Inferior parietal cortex (tissue), 1 donor: ENCODE results near the gene SLC2A10.
"Not testable (repeated sequence)": the region's sequence is repeated elsewhere in the genome, so short reads cannot be mapped to it uniquely, and the experiment has no call there.

Experiments used
- DNase-seq: peaks from one replicate; pipeline ENCODE4 v3.0.0-alpha.2; 2016; ENCODE audit errors: extremely low spot score

SLC2A10 gene

DNA sequence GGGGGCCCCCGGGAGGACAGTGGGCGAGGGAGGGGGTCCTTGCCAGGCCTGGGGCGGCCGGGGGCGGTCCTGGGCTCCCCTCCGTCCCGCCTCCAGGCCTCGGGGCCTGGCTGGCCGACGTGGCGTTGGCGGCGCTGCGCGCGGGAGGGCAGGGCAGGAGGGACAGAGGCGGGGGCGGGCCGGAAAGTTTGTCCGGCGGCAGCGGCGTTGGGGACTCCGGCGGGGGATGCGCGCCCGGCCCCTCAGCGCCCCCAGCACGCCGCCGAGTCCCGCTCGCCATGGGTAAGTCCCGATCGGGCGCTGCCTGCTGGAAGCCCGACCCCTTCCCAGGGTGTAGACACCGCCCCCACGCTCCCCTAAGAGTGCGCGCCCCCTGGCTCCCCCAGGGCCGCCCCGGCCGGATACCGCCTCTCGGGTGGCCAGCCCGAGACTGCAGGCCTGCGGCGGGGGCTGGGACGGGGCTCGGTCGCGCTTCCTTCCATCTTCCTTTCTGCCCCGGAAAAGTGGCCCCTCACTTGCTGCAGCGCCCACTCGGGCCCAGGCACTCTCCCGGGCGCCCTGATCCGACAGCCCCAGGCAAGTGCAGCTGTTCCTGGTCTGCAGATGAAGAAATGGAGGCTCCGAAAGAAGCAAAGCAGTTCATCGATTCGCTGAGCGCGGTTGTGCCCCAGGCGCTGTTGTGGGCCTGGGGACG is at the start of gene SLC2A10:
TSS of gene SLC2A10 (plus strand) at position 191 of the 694 bp plus-strand sequence. CDS start at position 279, 88 bp downstream.
- DNase-seq: no peak

- DNase-seq: no peak
Observed at GRCh38 chr20:46660487-46660886, 49.0 kb upstream of the SLC2A10 start.

- no peak for DNase-seq
Observed at GRCh38 chr20:46661659-46662058, 47.8 kb upstream of the SLC2A10 start.

DNA sequence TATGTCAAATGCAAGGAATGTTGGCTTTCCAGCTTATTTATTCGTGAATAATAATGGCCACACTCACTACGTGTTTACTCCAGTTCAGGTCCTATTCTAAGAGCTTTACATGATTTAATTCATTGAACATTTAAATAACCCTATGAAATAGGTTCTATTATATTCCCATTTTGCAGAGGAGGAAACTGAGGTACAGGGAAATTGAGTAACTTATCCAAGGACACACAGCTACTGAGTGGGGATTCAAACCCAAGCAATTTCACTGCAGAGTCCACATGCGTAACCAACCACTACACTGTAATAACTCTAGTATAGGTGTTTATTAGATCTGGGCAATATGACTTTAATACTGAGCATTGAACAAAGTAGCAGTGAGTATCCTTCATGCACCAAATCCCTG is 45.9 kb upstream of the SLC2A10 start:
- no peak for DNase-seq

DNA sequence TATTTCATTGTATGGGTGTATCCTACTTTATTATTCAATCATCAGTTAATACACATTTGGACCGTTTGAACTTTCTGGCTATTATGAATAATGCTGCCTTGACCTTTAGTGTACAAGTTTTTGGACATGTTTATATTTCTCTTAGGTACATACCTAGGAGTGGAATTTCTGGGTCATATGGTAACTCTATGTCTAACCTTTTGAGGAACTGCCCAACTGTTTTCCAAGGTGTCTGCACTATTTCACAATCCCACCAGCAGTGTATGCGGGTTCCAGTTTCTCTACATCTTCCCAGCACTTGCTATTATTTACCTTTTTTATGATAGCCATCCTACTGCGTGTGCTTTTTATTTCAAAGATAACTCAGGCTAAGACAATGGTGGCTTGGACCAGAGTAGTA is 43.8 kb upstream of the SLC2A10 start:
- no peak for DNase-seq

- DNase-seq: no peak
Observed at GRCh38 chr20:46666306-46666705, 43.1 kb upstream of the SLC2A10 start.

- DNase-seq: no peak
Observed at GRCh38 chr20:46666818-46667515, 42.5 kb upstream of the SLC2A10 start.

DNA sequence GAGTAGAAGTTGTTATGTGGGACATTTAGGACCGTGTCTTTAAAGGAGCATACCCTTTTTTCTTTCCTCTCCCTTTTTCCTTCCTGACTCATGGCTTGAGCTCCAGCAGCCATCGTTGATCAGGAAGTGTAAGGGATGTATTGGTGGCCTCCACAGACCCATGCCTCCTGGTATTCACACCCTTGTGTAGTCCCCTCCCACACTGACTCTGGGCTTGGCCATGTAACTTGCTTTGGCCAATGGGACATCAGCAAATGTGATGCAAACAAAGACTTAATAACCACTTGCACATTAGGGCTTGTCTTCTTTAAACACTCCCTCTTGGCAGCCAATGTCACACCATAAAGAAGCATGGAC is 39.2 kb upstream of the SLC2A10 start:
- no peak for DNase-seq

- no peak for DNase-seq
Observed at GRCh38 chr20:46670585-46671584, 38.6 kb upstream of the SLC2A10 start.

GRCh38 chr20:46671866-46672542 is 37.4 kb upstream of the SLC2A10 start:
- DNase-seq: no peak

DNA sequence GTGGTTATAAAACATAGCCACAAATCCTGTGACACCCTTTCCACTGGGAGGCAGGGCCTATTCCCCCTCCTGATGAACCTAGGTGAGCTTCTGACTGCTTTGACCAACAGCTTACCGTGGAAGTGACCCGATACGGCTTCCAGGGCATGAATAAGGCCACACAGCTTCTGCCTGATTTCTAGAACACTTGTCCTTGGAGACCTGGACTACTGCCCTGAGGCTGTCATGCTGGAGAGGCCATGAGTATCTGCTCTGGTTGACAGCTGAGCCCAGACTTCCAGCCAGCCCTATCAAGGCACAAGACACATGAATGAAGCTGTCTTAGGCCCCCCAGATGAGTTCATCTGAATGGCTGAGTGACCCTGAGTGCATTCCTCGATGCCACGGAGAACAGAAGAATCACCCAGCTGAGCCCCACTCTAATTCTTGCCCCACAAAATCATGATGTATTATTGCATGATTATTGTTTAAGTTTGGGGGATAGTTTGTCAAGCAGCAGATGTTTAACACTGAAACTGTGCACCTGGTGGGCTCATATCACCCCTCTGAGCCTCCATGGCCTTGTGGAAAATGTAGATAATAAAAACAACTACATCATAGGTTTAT is 36.8 kb upstream of the SLC2A10 start:
- DNase-seq: no peak

- no peak for DNase-seq
Observed at GRCh38 chr20:46673394-46674252, 35.8 kb upstream of the SLC2A10 start.

GRCh38 chr20:46674253-46675083 is 35.0 kb upstream of the SLC2A10 start:
- DNase-seq: no peak

DNA sequence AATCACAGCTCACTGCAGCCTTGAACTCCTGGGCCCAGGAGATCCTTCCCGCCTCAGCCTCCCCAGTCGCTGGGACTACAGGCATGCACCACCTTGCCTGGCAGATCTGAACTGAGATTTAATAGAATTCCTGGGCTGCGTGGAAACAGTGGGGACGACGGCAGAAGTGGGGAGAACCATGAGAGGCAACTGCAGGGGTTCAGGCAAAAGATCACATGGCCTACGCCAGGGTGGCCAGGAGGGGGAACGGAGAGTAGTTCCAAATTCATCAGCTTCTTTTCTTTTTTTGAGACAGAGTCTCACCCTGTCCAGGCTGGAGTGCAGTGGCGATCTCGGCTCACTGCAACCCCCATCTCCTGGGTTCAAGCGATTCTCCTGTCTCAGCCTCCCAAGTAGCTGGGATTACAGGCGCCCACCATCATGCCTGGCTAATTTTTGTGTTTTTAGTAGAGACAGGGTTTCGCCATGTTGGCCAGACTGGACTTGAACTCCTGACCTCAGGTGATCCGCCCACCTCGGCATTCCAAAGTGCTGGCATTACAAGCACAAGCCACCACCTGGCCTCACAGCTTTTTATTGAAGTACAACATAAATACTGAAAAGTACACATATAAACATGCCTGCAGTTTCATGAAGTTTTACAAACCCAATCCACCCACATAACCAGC is 32.7 kb upstream of the SLC2A10 start:
- not testable (repeated sequence) for DNase-seq

GRCh38 chr20:46677608-46678007 is 31.8 kb upstream of the SLC2A10 start:
- no peak for DNase-seq

GRCh38 chr20:46678516-46678915 is 30.9 kb upstream of the SLC2A10 start:
- DNase-seq: no peak

DNA sequence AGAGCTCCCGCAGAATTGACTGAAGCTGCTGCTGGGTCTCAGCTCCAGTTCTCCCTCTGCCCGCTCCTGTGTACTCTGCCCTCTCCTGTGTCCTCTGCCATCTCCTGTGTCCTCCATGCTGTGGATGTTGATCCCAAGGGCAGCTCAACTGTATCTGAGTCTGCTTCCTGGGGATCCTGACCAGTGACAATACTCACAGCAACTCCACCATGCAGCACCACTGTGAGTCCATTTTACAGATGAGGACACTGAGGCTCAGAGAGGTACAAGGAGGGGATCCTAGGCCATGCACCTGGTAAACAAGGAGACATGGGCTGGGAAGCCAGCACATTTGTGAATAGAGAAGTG is 28.8 kb upstream of the SLC2A10 start:
- DNase-seq: no peak

- DNase-seq: peak; percentile 91
Observed at GRCh38 chr20:46681032-46681854, 28.2 kb upstream of the SLC2A10 start.
